Endothelial cell of umbilical vein (primary cell): ENCODE measurements around the gene FANK1. TPM values are rescaled to one million over a fixed set of nuclear protein-coding genes. Genes with fewer than 3 reads are reported as not detected.

ENCODE experiments used
- BruUV-seq: library from RNA; stranded (reverse); fragments of 400-500 nt; replicated peaks from 2 replicates; lab custom pipeline; 2021; lab: Mats Ljungman, UMichigan
- CTCF ChIA-PET: fragments of 300-600, 350-600 bp; sonication (Branson Sonifier 250); formaldehyde crosslinking; loops from one replicate; lab custom pipeline; 2021; ENCODE audit warnings: antibody characterized with exemption, inconsistent platforms; lab: Charles Lee
- POLR2A ChIA-PET: fragments of 300-600, 350-600 bp; sonication (Branson Sonifier 250); formaldehyde crosslinking; loops from one replicate; lab custom pipeline; 2021; ENCODE audit warnings: antibody characterized with exemption, inconsistent platforms; lab: Charles Lee
- DNase-seq: peaks from one replicate; pipeline ENCODE4 v3.0.0-alpha.2; 2011; ENCODE audit warnings: low read depth, low spot score
- FAIRE-seq: peaks from 2 replicates; lab custom pipeline; 2011; peaks lifted over from hg19 to GRCh38; lab: Jason Lieb, UNC
- H2AFZ ChIP-seq: 2 replicates; pipeline ENCODE4 v1.6.0; 2012; ENCODE audit warnings: low read depth, low read length, control low read depth, inconsistent platforms
- H3K27ac ChIP-seq: 2 replicates; pipeline ENCODE4 v1.5.1; 2011; ENCODE audit warnings: low read depth, mild to moderate bottlenecking, control low read depth, low read length, moderate library complexity; ENCODE audit not compliant: insufficient read depth
- H3K27me3 ChIP-seq, 2 experiments: 2 replicates each; pipeline versions ENCODE4 v1.6.0 to v1.6.1; 2011; ENCODE audit warnings: low read length in 2 of 2, mixed read lengths in 1 of 2; ENCODE audit not compliant: control insufficient read depth in 2 of 2, insufficient read depth in 2 of 2
- H3K36me3 ChIP-seq, 2 experiments: 2 replicates in 1 of 2; 3 replicates in 1 of 2; pipeline ENCODE4 v1.5.1; 2011; ENCODE audit warnings: low read length in 2 of 2, mild to moderate bottlenecking in 1 of 2, moderate library complexity in 1 of 2; ENCODE audit not compliant: control insufficient read depth in 2 of 2, insufficient read depth in 2 of 2; ENCODE audit errors: extremely low read depth in 1 of 2
- H3K4me1 ChIP-seq: 3 replicates; pipeline ENCODE4 v1.5.1; 2011; ENCODE audit warnings: mild to moderate bottlenecking, low read length; ENCODE audit not compliant: control insufficient read depth, insufficient read depth; ENCODE audit errors: extremely low read depth
- H3K4me2 ChIP-seq: 2 replicates; pipeline ENCODE4 v1.6.1; 2011; ENCODE audit warnings: low read length, control low read depth, mixed read lengths; ENCODE audit not compliant: insufficient read depth
- H3K4me3 ChIP-seq, 3 experiments: fragments of 200-600 bp in 1 of 3; sonication (generic), shearing (Covaris generic) in 1 of 3; replicated peaks in 1 of 3; 2 replicates each; pipeline ENCODE4 v1.5.1; 2011 to 2016; ENCODE audit warnings: control low read depth in 3 of 3, low read length in 3 of 3, mild to moderate bottlenecking in 2 of 3, inconsistent platforms in 1 of 3, low read depth in 1 of 3, moderate library complexity in 1 of 3; ENCODE audit not compliant: insufficient read depth in 1 of 3
- H3K79me2 ChIP-seq: 2 replicates; pipeline ENCODE4 v1.6.0; 2012; ENCODE audit warnings: low read length, inconsistent platforms; ENCODE audit not compliant: control insufficient read depth, insufficient read depth
- H3K9ac ChIP-seq: replicated peaks from 2 replicates; pipeline ENCODE3; 2011; ENCODE audit warnings: low read length, control low read depth; ENCODE audit not compliant: insufficient read depth; ENCODE audit errors: extremely low read depth
- H3K9me1 ChIP-seq: replicated peaks from 3 replicates; pipeline ENCODE4 v1.6.0; 2011; ENCODE audit warnings: mild to moderate bottlenecking, low read length; ENCODE audit not compliant: control insufficient read depth, insufficient read depth; ENCODE audit errors: extremely low read depth
- H3K9me3 ChIP-seq: replicated peaks from 2 replicates; pipeline ENCODE4 v1.5.1; 2012; ENCODE audit warnings: low read length, inconsistent platforms; ENCODE audit not compliant: control insufficient read depth, insufficient read depth
- H4K20me1 ChIP-seq: replicated peaks from 2 replicates; pipeline ENCODE3; 2011; ENCODE audit warnings: mild to moderate bottlenecking, low read length; ENCODE audit not compliant: control insufficient read depth, insufficient read depth; ENCODE audit errors: extremely low read depth
- CTCF ChIP-seq, 2 donors: IDR thresholded peaks; 1 replicate in 1 of 2; 2 replicates in 1 of 2; pipeline ENCODE4 v1.5.1; 2011; ENCODE audit warnings: low read length in 2 of 2, mild to moderate bottlenecking in 2 of 2, moderate library complexity in 2 of 2, control low read depth in 1 of 2, inconsistent platforms in 1 of 2, low read depth in 1 of 2; ENCODE audit not compliant: insufficient read depth in 1 of 2; ENCODE audit errors: extremely low read depth in 1 of 2
- EZH2 ChIP-seq: IDR thresholded peaks from 2 replicates; pipeline ENCODE4 v1.6.1; 2012; ENCODE audit warnings: borderline replicate concordance, low read depth, mild to moderate bottlenecking, moderate library complexity, low read length, inconsistent platforms; ENCODE audit not compliant: severe bottlenecking
- FOS ChIP-seq: IDR thresholded peaks from 2 replicates; pipeline ENCODE4 v1.6.1; 2011; ENCODE audit warnings: mild to moderate bottlenecking, low read length, moderate library complexity, borderline replicate concordance; ENCODE audit not compliant: insufficient read depth
- GATA2 ChIP-seq: IDR thresholded peaks from 2 replicates; pipeline ENCODE4 v1.7.0; 2011; ENCODE audit warnings: low read depth, mild to moderate bottlenecking, moderate library complexity, mixed read lengths, low read length; ENCODE audit not compliant: insufficient read length, insufficient read depth
- JUN ChIP-seq: IDR thresholded peaks from 2 replicates; pipeline ENCODE4 v1.6.1; 2011; ENCODE audit warnings: borderline replicate concordance, low read depth; ENCODE audit not compliant: insufficient read length, insufficient read depth
- MAX ChIP-seq: IDR thresholded peaks from 2 replicates; pipeline ENCODE4 v1.6.1; 2011; ENCODE audit not compliant: insufficient read depth, insufficient read length
- MYC ChIP-seq: IDR thresholded peaks from one replicate; pipeline ENCODE4 v1.6.1; 2011; ENCODE audit warnings: mild to moderate bottlenecking, low read depth, low read length
- POLR2A ChIP-seq: IDR thresholded peaks from 2 replicates; pipeline ENCODE4 v1.6.1; 2012; ENCODE audit warnings: low read depth, mild to moderate bottlenecking, control low read depth, low read length
- POLR2AphosphoS5 ChIP-seq: IDR thresholded peaks from 2 replicates; pipeline ENCODE4 v1.6.1; 2012; ENCODE audit warnings: low read depth, mild to moderate bottlenecking, control low read depth, low read length, moderate library complexity; ENCODE audit not compliant: insufficient read depth
- dilution Hi-C: fragments of 300-500 bp; cut with MboI; formaldehyde crosslinking; loops from one replicate; pipeline ENCODE4 v1.15.0; 2019; ENCODE audit warnings: low sequenced_read_pairs; ENCODE audit not compliant: extremely low pct_ligation_motif_present
- intact Hi-C: fragments of 100-400 bp; cut with micrococcal nuclease; formaldehyde crosslinking; loops from one replicate; pipeline ENCODE4 v1.10.0; 2022
- polyA plus RNA-seq, 4 experiments: library from polyadenylated mRNA; depleted of rRNA in 3 of 4; stranded (reverse) in 3 of 4; unstranded in 1 of 4; fragments of >200 nt; gene quantifications; 2 replicates each; pipeline versions ENCODE4 v1.2.1 to v1.2.3, GENCODE V29; 2011 to 2012; ENCODE audit warnings: missing spikeins in 1 of 4
- total RNA-seq: library from RNA; stranded (reverse); gene quantifications from 2 replicates; pipeline ENCODE4 v1.2.3, GENCODE V29; 2021

The FANK1 gene
- total and polyA plus RNA-seq, 2 donors (not counting 3 experiments of a cell fraction or from before 2014, with no cell fraction given): 1.6 to 1.9 TPM

GRCh38 chr10:125984865-125985495 is 88.6 kb downstream of the FANK1 start:
- Histone ChIP-seq H3K9ac (no peak overlapping the region), H3K9me3 (no peaks in the 10 kb centered on the region), H3K36me3 (no peaks in the 10 kb centered on the region), H3K27ac (no peak overlapping the region), H3K79me2 (no peaks in the 10 kb centered on the region), H4K20me1 (no peaks in the 10 kb centered on the region), H3K27me3 (no peaks in the 10 kb centered on the region), H3K4me3 (no peak overlapping the region), H3K4me1 (no peaks in the 10 kb centered on the region), H2AFZ (no peak overlapping the region), H3K9me1 (no peaks in the 10 kb centered on the region), H3K4me2 (no peak overlapping the region)
- FAIRE-seq: no peak
- dilution Hi-C loops: no loop called here
- DNase-seq: no peak
- intact Hi-C loops: loop anchor here (5.0 kb wide), 1 partner anchor 317 kb away; no protein-coding TSS in a partner anchor
- CTCF ChIA-PET: interaction anchor here (1.4 to 6.6 kb wide), 3 partner anchors 65 to 764 kb away, joined by 6 to 88 read pairs (median 30); no protein-coding TSS in a partner anchor
- POLR2A ChIA-PET: no interaction called here
- TF ChIP-seq POLR2AphosphoS5: no peak
- TF ChIP-seq EZH2: no peak
- TF ChIP-seq POLR2A: no peak
- no peak for TF ChIP-seq MAX
- TF ChIP-seq GATA2: no peak
- no peak for TF ChIP-seq FOS
- no peak for TF ChIP-seq MYC
- no peak for TF ChIP-seq JUN
- no peak for TF ChIP-seq CTCF (IDR thresholded peaks at IDR 0.05; ENCODE audit: extremely low read depth in 1 of 2, insufficient read depth in 1 of 2, low read depth in 1 of 2, low read length in 2 of 2)
- no TSS peak for BruUV-seq
